ENCODE results near the gene KRTAP1-3. TPM values are rescaled to one million over a fixed set of nuclear protein-coding genes. Genes with fewer than 3 reads are reported as not detected.

KRTAP1-3 gene
- total and polyA plus RNA-seq, 2 of the 4 experiments (the other 2 are of a cell fraction) = not detected

DNA sequence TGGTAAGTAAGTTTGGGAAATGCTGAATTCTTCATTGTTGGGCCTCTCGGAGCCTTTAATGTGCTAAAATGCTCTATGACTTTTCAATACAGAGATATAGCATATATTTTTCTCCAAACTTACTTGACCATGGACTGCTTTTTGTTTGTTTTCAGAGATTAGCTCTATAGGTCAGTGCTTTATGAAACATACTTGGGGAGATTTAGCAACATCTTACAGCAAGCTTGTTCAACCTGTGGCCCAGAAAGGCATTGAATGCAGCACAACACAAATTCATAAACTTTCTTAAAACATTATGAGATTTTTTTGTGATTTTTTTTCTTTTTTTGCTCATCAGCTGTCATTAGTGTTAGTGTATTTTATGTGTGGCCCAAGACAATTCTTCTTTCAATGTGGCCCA is 24.7 kb downstream of the KRTAP1-3 start:
- no peak overlapping the region for H2BK20ac ChIP-seq (ENCODE audit: low read depth, low read length)
- no peak overlapping the region for H3K4me3 ChIP-seq (ENCODE audit: insufficient read depth, low read depth, low read length)
- H3K9me3 ChIP-seq (ENCODE audit: control insufficient read depth, insufficient read depth, low read length) = no peaks in the 10 kb centered on the region
- H3K27me3 ChIP-seq (ENCODE audit: control insufficient read depth, insufficient read depth, low read length) = no peaks in the 10 kb centered on the region
- H3K36me3 ChIP-seq (ENCODE audit: control insufficient read depth, insufficient read depth, low read length) = no peaks in the 10 kb centered on the region
- no peak overlapping the region for H4K8ac ChIP-seq (ENCODE audit: low read depth in 2 of 2, low read length in 2 of 2)
- no peak overlapping the region for H3K18ac ChIP-seq (ENCODE audit: low read depth, low read length)
- H2BK120ac ChIP-seq (ENCODE audit: low read depth, low read length) = no peak overlapping the region
- BruUV-seq (replicated peaks) = no TSS peak
- no peaks in the 10 kb centered on the region for H3K79me1 ChIP-seq (ENCODE audit: low read depth in 1 of 2, low read length in 2 of 2)
- H3K9ac ChIP-seq (ENCODE audit: low read depth, low read length) = no peak overlapping the region
- H4K5ac ChIP-seq (ENCODE audit: low read depth, low read length) = no peak overlapping the region
- H3K4ac ChIP-seq (ENCODE audit: low read depth, low read length) = no peak overlapping the region
- H3K9me1 ChIP-seq (ENCODE audit: insufficient read depth, low read length) = no peaks in the 10 kb centered on the region; the same call in 1 of the 2 replicates
- no peak for TF ChIP-seq CEBPB (IDR thresholded peaks at IDR 0.05; ENCODE audit: low read depth, low read length)
- TF ChIP-seq BHLHE40 (IDR thresholded peaks at IDR 0.05; ENCODE audit: low read depth, low read length) = no peak
- no peak for TF ChIP-seq RCOR1 (IDR thresholded peaks at IDR 0.05; ENCODE audit: insufficient replicate concordance, low read length)
- no peak for TF ChIP-seq MAFK (IDR thresholded peaks at IDR 0.05; ENCODE audit: low read depth, low read length)
- no peak for TF ChIP-seq CHD1 (IDR thresholded peaks at IDR 0.05; ENCODE audit: low read depth, low read length)
- no peak for TF ChIP-seq POLR2A (IDR thresholded peaks at IDR 0.05; ENCODE audit: low read depth, low read length)
- no peak for TF ChIP-seq RAD21 (IDR thresholded peaks at IDR 0.05; ENCODE audit: low read length)
- no peak for TF ChIP-seq FOS (IDR thresholded peaks at IDR 0.05; ENCODE audit: low read depth, low read length)
- TF ChIP-seq NFE2L2 (IDR thresholded peaks at IDR 0.05; ENCODE audit: low read depth, low read length) = no peak
- TF ChIP-seq MAZ (IDR thresholded peaks at IDR 0.05; ENCODE audit: borderline replicate concordance, low read depth, low read length) = no peak
- dilution Hi-C loops (cut with HindIII; ENCODE audit: low sequenced_read_pairs, unreplicated experiment) (no loop called here), in situ Hi-C loops (cut with MboI; ENCODE audit: low sequenced_read_pairs) (no loop called here), intact Hi-C loops (cut with micrococcal nuclease) (no loop called here)
- no peak overlapping the region for H3K23ac ChIP-seq (ENCODE audit: low read depth, low read length)
- POLR2A ChIA-PET (ENCODE audit: unreplicated experiment) = no interaction called here
- no peak overlapping the region for H2AK9ac ChIP-seq (replicated peaks; ENCODE audit: low read depth, low read length, poor library complexity)
- no peak overlapping the region for H2AK5ac ChIP-seq (ENCODE audit: low read depth, low read length)
- no peaks in the 10 kb centered on the region for H4K20me1 ChIP-seq (ENCODE audit: insufficient read depth, low read length)
- ATAC-seq (ENCODE audit: low read depth) = no peak
- H2BK5ac ChIP-seq (ENCODE audit: low read depth, low read length, poor library complexity, severe bottlenecking) = no peak overlapping the region
- H3K4me2 ChIP-seq (ENCODE audit: low read depth, low read length) = no peak overlapping the region
- CTCF ChIA-PET = interaction anchor here (0.9 kb wide), 1 partner anchor 11 kb away, joined by 3 read pairs; no protein-coding TSS in a partner anchor
- H3K27ac ChIP-seq (ENCODE audit: insufficient read depth, low read length) = no peak overlapping the region
- no peak for DNase-seq
- H3K4me1 ChIP-seq (ENCODE audit: control insufficient read depth, insufficient read depth, low read length) = peaks cover 1% of the 10 kb centered on the region; the same call in 1 of the 2 replicates
- no peak overlapping the region for H3K56ac ChIP-seq (ENCODE audit: extremely low read depth, insufficient read depth, low read length)
- no peak overlapping the region for H3K14ac ChIP-seq (replicated peaks; ENCODE audit: low read depth, low read length)
- no peak overlapping the region for H2AFZ ChIP-seq (replicated peaks; ENCODE audit: low read length, poor library complexity)
- WGBS, 2 experiments (ENCODE audit: extremely low coverage in 2 of 2, insufficient read length in 1 of 2) = no CpG with 5 or more reads among the region's 1 CpG
- no peak overlapping the region for H4K91ac ChIP-seq (ENCODE audit: insufficient read depth, low read depth, low read length)
- no peak overlapping the region for H2BK15ac ChIP-seq (ENCODE audit: low read depth, low read length)

Measured in IMR-90 (cell line).